Fibroblast of upper back skin (primary cell): ENCODE results near the gene ITSN1.
A peak's percentile ranks its signal among the peaks of the same experiment; 100 is the strongest.
"Not testable (repeated sequence)": the region's sequence is repeated elsewhere in the genome, so short reads cannot be mapped to it uniquely, and the experiment has no call there.

Source experiments
- DNase-seq: peaks from one replicate; pipeline ENCODE4 v3.0.0-alpha.2; 2013

ITSN1 gene

GRCh38 chr21:33844890-33845205, 202.5 kb downstream of the ITSN1 start:
- DNase-seq, result no peak

GRCh38 chr21:33846141-33846540, 203.8 kb downstream of the ITSN1 start:
- DNase-seq, result no peak

GRCh38 chr21:33847588-33848248, 205.4 kb downstream of the ITSN1 start:
- DNase-seq, result no peak

GRCh38 chr21:33848249-33848953, 206.1 kb downstream of the ITSN1 start:
- no peak for DNase-seq

- DNase-seq, result peak; percentile 33
These were observed 207.5 kb downstream of the ITSN1 start for GRCh38 chr21:33849834-33850233.

- no peak for DNase-seq
These were observed 208.1 kb downstream of the ITSN1 start for GRCh38 chr21:33850401-33850800.

GRCh38 chr21:33850985-33851384, 208.7 kb downstream of the ITSN1 start:
- DNase-seq, result no peak

- DNase-seq, result no peak
These were observed 210.2 kb downstream of the ITSN1 start for GRCh38 chr21:33852485-33852884.

GRCh38 chr21:33854604-33855003, 212.3 kb downstream of the ITSN1 start:
- DNase-seq, result no peak

GRCh38 chr21:33855190-33855589, 212.9 kb downstream of the ITSN1 start:
- DNase-seq, result no peak

GRCh38 chr21:33856893-33857527, 214.7 kb downstream of the ITSN1 start:
- no peak for DNase-seq

GRCh38 chr21:33857846-33858666, 215.8 kb downstream of the ITSN1 start:
- DNase-seq, result no peak

- DNase-seq, result no peak
These were observed 216.5 kb downstream of the ITSN1 start for GRCh38 chr21:33858667-33859372.

- DNase-seq, result no peak
These were observed 217.2 kb downstream of the ITSN1 start for GRCh38 chr21:33859373-33860102.

- no peak for DNase-seq
These were observed 218.1 kb downstream of the ITSN1 start for GRCh38 chr21:33860332-33860879.

GRCh38 chr21:33861125-33861524, 218.8 kb downstream of the ITSN1 start:
- DNase-seq, result no peak

GRCh38 chr21:33863191-33863590, 220.9 kb downstream of the ITSN1 start:
- DNase-seq, result not testable (repeated sequence)

- no peak for DNase-seq
These were observed 221.8 kb downstream of the ITSN1 start for GRCh38 chr21:33864150-33864549.

- no peak for DNase-seq
These were observed 222.9 kb downstream of the ITSN1 start for GRCh38 chr21:33865176-33865575.

GRCh38 chr21:33865996-33866575, 223.8 kb downstream of the ITSN1 start:
- no peak for DNase-seq

GRCh38 chr21:33866826-33867225, 224.5 kb downstream of the ITSN1 start:
- peak; percentile 50 for DNase-seq
